ENCODE results near the gene ZFAND3. TPM values are rescaled to one million over a fixed set of nuclear protein-coding genes. Genes with fewer than 3 reads are reported as not detected.

The ZFAND3 gene
- total and polyA plus RNA-seq, 2 experiments from 2014 or later, result 16.9 to 28.2 TPM

GRCh38 chr6:37862992-37863391, 43.5 kb downstream of the ZFAND3 start:
- DNase-seq (ENCODE audit: low spot score) (no peak), ATAC-seq (no peak)
- Histone ChIP-seq H3K27ac (ENCODE audit: low read depth) (no peak overlapping the region), H4K20me1 (replicated peaks; ENCODE audit: insufficient read depth) (peaks cover 51% of the 10 kb centered on the region), H3F3A (replicated peaks; ENCODE audit: low read depth) (no peaks in the 10 kb centered on the region), H3K4me1 (ENCODE audit: insufficient read depth) (peaks cover 15% of the 10 kb centered on the region), H3K27me3 (ENCODE audit: insufficient read depth) (no peaks in the 10 kb centered on the region), H3K4me2 (no peak overlapping the region), H3K79me2 (replicated peaks; ENCODE audit: insufficient read depth) (peaks cover 87% of the 10 kb centered on the region), H3K4me3 (no peak overlapping the region), H2AFZ (no peak overlapping the region), H3K9me2 (ENCODE audit: insufficient read depth) (no peaks in the 10 kb centered on the region), H3K36me3 (ENCODE audit: insufficient read depth) (no peaks in the 10 kb centered on the region)
- TF ChIP-seq ZNF114 (CRISPR knock-in tag; IDR thresholded peaks at IDR 0.05) (no peak), EZH2phosphoT487 (IDR thresholded peaks at IDR 0.05; ENCODE audit: unreplicated experiment) (no peak), POLR2AphosphoS5 (IDR thresholded peaks at IDR 0.05; ENCODE audit: low read depth) (no peak), ZNF331 (CRISPR knock-in tag; IDR thresholded peaks at IDR 0.05; ENCODE audit: low read depth) (no peak), EZH2 (IDR thresholded peaks at IDR 0.05; ENCODE audit: low read depth, unreplicated experiment) (no peak), REST (IDR thresholded peaks at IDR 0.05; ENCODE audit: unreplicated experiment) (no peak), ETS1 (IDR thresholded peaks at IDR 0.05) (no peak), JUNB (IDR thresholded peaks at IDR 0.05; ENCODE audit: unreplicated experiment) (no peak), CTCF (conservative IDR thresholded peaks at IDR 0.05; ENCODE audit: low read depth in 2 of 2) (no peak), NANOG (IDR thresholded peaks at IDR 0.05; ENCODE audit: borderline replicate concordance) (no peak), STAT1 (IDR thresholded peaks at IDR 0.05; ENCODE audit: unreplicated experiment) (no peak), ZNF462 (CRISPR knock-in tag; IDR thresholded peaks at IDR 0.05) (no peak), CREB1 (CRISPR knock-in tag; IDR thresholded peaks at IDR 0.05; ENCODE audit: low read depth) (no peak)
- no peak overlapping the region for H3K27ac Mint-ChIP-seq
- no peaks in the 10 kb centered on the region for H3K36me3 Mint-ChIP-seq (ENCODE audit: low read depth)
- H3K27me3 Mint-ChIP-seq (ENCODE audit: insufficient read depth, low read depth, poor library complexity), result no peaks in the 10 kb centered on the region
- H3K4me1 Mint-ChIP-seq, result peaks cover 26% of the 10 kb centered on the region
- H3K9me3 Mint-ChIP-seq, result no peaks in the 10 kb centered on the region; the same call in 2 of the 3 replicates
- no peak overlapping the region for H3K4me3 Mint-ChIP-seq

Measured in GM23338 (cell line).